Neural cell (in vitro differentiated cells): Measurements from ENCODE around the gene TTYH3.

Source experiments
- EP300 ChIP-seq: fragments of 450-650 bp; conservative IDR thresholded peaks from 2 replicates; pipeline ENCODE4 v1.6.1; 2014; ENCODE audit warnings: antibody characterized with exemption, mild to moderate bottlenecking, moderate library complexity; ENCODE audit not compliant: poor library complexity, severe bottlenecking
- EZH2 ChIP-seq: fragments of 200-600, 300-800 bp; shearing (Covaris generic), sonication (generic); IDR thresholded peaks from 2 replicates; pipeline ENCODE4 v1.6.1; 2014; ENCODE audit warnings: antibody characterized with exemption, low read length, borderline replicate concordance, mild to moderate bottlenecking; ENCODE audit not compliant: insufficient read depth, poor library complexity, severe bottlenecking
- MXI1 ChIP-seq: fragments of 450-650 bp; conservative IDR thresholded peaks from 2 replicates; pipeline ENCODE4 v1.6.1; 2014; ENCODE audit warnings: antibody characterized with exemption, mild to moderate bottlenecking; ENCODE audit not compliant: poor library complexity, severe bottlenecking
- POLR2AphosphoS5 ChIP-seq: IDR thresholded peaks from 2 replicates; pipeline ENCODE4 v1.6.1; 2012
- RAD21 ChIP-seq: fragments of 450-650 bp; conservative IDR thresholded peaks from 2 replicates; pipeline ENCODE4 v1.6.1; 2014; ENCODE audit warnings: antibody characterized with exemption, mild to moderate bottlenecking, moderate library complexity
- SMC3 ChIP-seq: fragments of 450-650 bp; conservative IDR thresholded peaks from 2 replicates; pipeline ENCODE4 v1.6.1; 2014; ENCODE audit warnings: antibody characterized with exemption, mild to moderate bottlenecking, moderate library complexity; ENCODE audit not compliant: poor library complexity
- TAF1 ChIP-seq: IDR thresholded peaks from 2 replicates; pipeline ENCODE4 v1.6.1; 2012; ENCODE audit warnings: low read depth
- TF ChIP-seq, protein P1 (sequence below): fragments of 450-650 bp; IDR thresholded peaks from 2 replicates; pipeline ENCODE4 v1.5.1; 2014; ENCODE audit warnings: antibody characterized with exemption, mild to moderate bottlenecking, moderate library complexity; ENCODE audit not compliant: poor library complexity, severe bottlenecking
- TF ChIP-seq, protein P2 (sequence below): IDR thresholded peaks from 2 replicates; pipeline ENCODE4 v1.6.1; 2012; ENCODE audit warnings: borderline replicate concordance

DNA sequence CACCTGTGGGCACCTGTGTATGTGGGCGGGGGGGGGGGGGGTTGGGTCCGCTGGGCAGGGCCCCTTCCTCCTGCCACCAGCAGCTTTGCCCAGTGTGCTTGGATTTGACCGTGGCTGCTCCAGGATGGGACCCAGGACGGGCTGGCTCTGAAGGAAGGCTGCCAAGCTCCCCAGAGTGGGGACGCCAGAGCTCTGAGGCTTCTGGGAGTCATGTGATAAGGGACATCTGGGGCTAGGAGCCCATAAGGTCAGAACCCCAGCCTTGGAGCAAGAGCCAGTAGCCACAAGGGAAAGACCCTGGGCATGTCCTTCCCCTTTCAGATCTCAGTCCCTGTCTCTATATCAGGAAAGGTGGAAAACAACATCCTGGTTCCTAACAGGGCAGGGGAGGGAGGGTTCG, 34.4 kb downstream of the TTYH3 start:
- TF ChIP-seq, protein P1, sequence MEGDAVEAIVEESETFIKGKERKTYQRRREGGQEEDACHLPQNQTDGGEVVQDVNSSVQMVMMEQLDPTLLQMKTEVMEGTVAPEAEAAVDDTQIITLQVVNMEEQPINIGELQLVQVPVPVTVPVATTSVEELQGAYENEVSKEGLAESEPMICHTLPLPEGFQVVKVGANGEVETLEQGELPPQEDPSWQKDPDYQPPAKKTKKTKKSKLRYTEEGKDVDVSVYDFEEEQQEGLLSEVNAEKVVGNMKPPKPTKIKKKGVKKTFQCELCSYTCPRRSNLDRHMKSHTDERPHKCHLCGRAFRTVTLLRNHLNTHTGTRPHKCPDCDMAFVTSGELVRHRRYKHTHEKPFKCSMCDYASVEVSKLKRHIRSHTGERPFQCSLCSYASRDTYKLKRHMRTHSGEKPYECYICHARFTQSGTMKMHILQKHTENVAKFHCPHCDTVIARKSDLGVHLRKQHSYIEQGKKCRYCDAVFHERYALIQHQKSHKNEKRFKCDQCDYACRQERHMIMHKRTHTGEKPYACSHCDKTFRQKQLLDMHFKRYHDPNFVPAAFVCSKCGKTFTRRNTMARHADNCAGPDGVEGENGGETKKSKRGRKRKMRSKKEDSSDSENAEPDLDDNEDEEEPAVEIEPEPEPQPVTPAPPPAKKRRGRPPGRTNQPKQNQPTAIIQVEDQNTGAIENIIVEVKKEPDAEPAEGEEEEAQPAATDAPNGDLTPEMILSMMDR: no peak
- TF ChIP-seq MXI1 (no peak), POLR2AphosphoS5 (no peak), EZH2 (no peak), EP300 (no peak), TAF1 (no peak), RAD21 (no peak), SMC3 (no peak)
- TF ChIP-seq, protein P2, sequence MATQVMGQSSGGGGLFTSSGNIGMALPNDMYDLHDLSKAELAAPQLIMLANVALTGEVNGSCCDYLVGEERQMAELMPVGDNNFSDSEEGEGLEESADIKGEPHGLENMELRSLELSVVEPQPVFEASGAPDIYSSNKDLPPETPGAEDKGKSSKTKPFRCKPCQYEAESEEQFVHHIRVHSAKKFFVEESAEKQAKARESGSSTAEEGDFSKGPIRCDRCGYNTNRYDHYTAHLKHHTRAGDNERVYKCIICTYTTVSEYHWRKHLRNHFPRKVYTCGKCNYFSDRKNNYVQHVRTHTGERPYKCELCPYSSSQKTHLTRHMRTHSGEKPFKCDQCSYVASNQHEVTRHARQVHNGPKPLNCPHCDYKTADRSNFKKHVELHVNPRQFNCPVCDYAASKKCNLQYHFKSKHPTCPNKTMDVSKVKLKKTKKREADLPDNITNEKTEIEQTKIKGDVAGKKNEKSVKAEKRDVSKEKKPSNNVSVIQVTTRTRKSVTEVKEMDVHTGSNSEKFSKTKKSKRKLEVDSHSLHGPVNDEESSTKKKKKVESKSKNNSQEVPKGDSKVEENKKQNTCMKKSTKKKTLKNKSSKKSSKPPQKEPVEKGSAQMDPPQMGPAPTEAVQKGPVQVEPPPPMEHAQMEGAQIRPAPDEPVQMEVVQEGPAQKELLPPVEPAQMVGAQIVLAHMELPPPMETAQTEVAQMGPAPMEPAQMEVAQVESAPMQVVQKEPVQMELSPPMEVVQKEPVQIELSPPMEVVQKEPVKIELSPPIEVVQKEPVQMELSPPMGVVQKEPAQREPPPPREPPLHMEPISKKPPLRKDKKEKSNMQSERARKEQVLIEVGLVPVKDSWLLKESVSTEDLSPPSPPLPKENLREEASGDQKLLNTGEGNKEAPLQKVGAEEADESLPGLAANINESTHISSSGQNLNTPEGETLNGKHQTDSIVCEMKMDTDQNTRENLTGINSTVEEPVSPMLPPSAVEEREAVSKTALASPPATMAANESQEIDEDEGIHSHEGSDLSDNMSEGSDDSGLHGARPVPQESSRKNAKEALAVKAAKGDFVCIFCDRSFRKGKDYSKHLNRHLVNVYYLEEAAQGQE: no peak
